PFSK-1 (cell line): ENCODE results near the gene ZFP82.

Experiments used
- FOXP2 ChIP-seq: optimal IDR thresholded peaks from 2 replicates; pipeline ENCODE3; 2011; ENCODE audit warnings: borderline replicate concordance, control low read depth, inconsistent platforms; ENCODE audit not compliant: insufficient read depth; ENCODE audit errors: extremely low read length, extremely low read depth
- POLR2AphosphoS5 ChIP-seq: IDR thresholded peaks from 2 replicates; pipeline ENCODE4 v1.6.1; 2012; ENCODE audit warnings: low read depth, mild to moderate bottlenecking, control low read depth, low read length, moderate library complexity
- REST ChIP-seq, 2 experiments: IDR thresholded peaks; 2 replicates each; pipeline versions ENCODE4 v1.6.1 to v1.8.0; 2011 to 2012; ENCODE audit warnings: low read depth in 2 of 2, low read length in 2 of 2, control low read depth in 1 of 2, inconsistent platforms in 1 of 2, mild to moderate bottlenecking in 1 of 2, moderate library complexity in 1 of 2; ENCODE audit not compliant: insufficient read depth in 1 of 2
- SIN3A ChIP-seq: IDR thresholded peaks from 2 replicates; pipeline ENCODE4 v1.6.1; 2012; ENCODE audit warnings: mild to moderate bottlenecking, low read length, moderate library complexity, borderline replicate concordance; ENCODE audit not compliant: insufficient read depth
- TAF1 ChIP-seq: IDR thresholded peaks from 2 replicates; pipeline ENCODE4 v1.6.1; 2012; ENCODE audit warnings: low read length, control low read depth, borderline replicate concordance; ENCODE audit not compliant: insufficient read depth

- no peak for TF ChIP-seq REST (IDR thresholded peaks at IDR 0.05; ENCODE audit: insufficient read depth in 1 of 2, low read depth in 2 of 2, low read length in 2 of 2)
- no peak for TF ChIP-seq FOXP2
- no peak for TF ChIP-seq TAF1
- TF ChIP-seq SIN3A = no peak
- TF ChIP-seq POLR2AphosphoS5 = no peak
Measured at GRCh38 chr19:36373638-36374156, 44.7 kb downstream of the ZFP82 start.
